NB4 (cell line): ENCODE results near the gene IFNA6.

Source experiments
- CTCF ChIP-seq: IDR thresholded peaks from one replicate; pipeline ENCODE4 v1.5.1; 2012; ENCODE audit warnings: low read depth, low read length
- MAX ChIP-seq: IDR thresholded peaks from 2 replicates; pipeline ENCODE4 v1.6.1; 2011; ENCODE audit warnings: low read depth, low read length
- MYC ChIP-seq: IDR thresholded peaks from 2 replicates; pipeline ENCODE4 v1.6.1; 2011; ENCODE audit warnings: low read depth, low read length
- POLR2A ChIP-seq: IDR thresholded peaks from 2 replicates; pipeline ENCODE4 v1.6.1; 2011; ENCODE audit warnings: mild to moderate bottlenecking; ENCODE audit not compliant: insufficient read length; ENCODE audit errors: extremely low read depth

DNA sequence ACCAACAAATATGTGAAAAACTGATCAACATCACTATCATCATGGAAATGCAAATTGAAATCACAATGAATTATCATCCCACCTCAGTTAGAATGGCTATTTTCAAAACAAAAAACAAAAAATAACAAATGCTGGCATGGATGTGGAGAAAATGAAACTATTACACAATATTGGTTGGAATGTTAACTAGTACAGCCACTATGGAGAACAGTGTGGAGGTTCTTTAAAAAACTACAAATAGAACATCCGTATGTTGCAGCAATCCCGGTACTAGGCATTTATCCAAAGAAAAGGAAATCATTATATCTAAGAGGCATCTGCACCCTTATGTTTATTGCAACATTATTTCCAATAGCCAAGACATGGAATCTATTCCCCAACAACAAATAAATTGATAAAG, 36.5 kb downstream of the IFNA6 start:
- TF ChIP-seq CTCF (no peak), MAX (no peak), POLR2A (no peak), MYC (no peak)
